GM19438 (cell line): ENCODE results near the gene PDIA4.

ENCODE experiments used
- ATAC-seq: cut with Tn5 transposase; IDR thresholded peaks from one replicate; pipeline ENCODE4 v1.9.1; 2021; ENCODE audit warnings: low read depth; ENCODE audit not compliant: unreplicated experiment

PDIA4 gene

GRCh38 chr7:148975896-148976295 lies 52.4 kb downstream of the PDIA4 start:
- ATAC-seq = no peak

- ATAC-seq = no peak
These were observed 55.0 kb downstream of the PDIA4 start for GRCh38 chr7:148973256-148973655.

- ATAC-seq = no peak
These were observed 55.9 kb downstream of the PDIA4 start for GRCh38 chr7:148972375-148972774.

GRCh38 chr7:148967602-148968001 lies 60.7 kb downstream of the PDIA4 start:
- ATAC-seq = no peak

- ATAC-seq = peak; percentile 9
These were observed 61.3 kb downstream of the PDIA4 start for GRCh38 chr7:148967032-148967372.

GRCh38 chr7:148964483-148965267 lies 63.6 kb downstream of the PDIA4 start:
- no peak for ATAC-seq

GRCh38 chr7:148963583-148964482 lies 64.5 kb downstream of the PDIA4 start:
- peak; percentile 6 for ATAC-seq

- peak; percentile 48 for ATAC-seq
These were observed 65.3 kb downstream of the PDIA4 start for GRCh38 chr7:148962823-148963582.

GRCh38 chr7:148962440-148962822 lies 65.9 kb downstream of the PDIA4 start:
- no peak for ATAC-seq

GRCh38 chr7:148959726-148960125 lies 68.6 kb downstream of the PDIA4 start:
- ATAC-seq = no peak

GRCh38 chr7:148958061-148958460 lies 70.2 kb downstream of the PDIA4 start:
- ATAC-seq = no peak

- ATAC-seq = no peak
These were observed 73.5 kb downstream of the PDIA4 start for GRCh38 chr7:148954766-148955165.

- no peak for ATAC-seq
These were observed 74.6 kb downstream of the PDIA4 start for GRCh38 chr7:148953676-148954075.
